NOMO-1 treated with dmso at 0.1 percent for 144 hours (cell line): ENCODE results near the gene RIPOR2.
A peak's percentile ranks its signal among the peaks of the same experiment; 100 is the strongest.
"Not testable (repeated sequence)": the region's sequence is repeated elsewhere in the genome, so short reads cannot be mapped to it uniquely, and the experiment has no call there.

ENCODE experiments used
- DNase-seq: peaks from one replicate; lab custom pipeline; 2025; ENCODE audit not compliant: unreplicated experiment; lab: John Stamatoyannopoulos, UW

RIPOR2 gene

DNA sequence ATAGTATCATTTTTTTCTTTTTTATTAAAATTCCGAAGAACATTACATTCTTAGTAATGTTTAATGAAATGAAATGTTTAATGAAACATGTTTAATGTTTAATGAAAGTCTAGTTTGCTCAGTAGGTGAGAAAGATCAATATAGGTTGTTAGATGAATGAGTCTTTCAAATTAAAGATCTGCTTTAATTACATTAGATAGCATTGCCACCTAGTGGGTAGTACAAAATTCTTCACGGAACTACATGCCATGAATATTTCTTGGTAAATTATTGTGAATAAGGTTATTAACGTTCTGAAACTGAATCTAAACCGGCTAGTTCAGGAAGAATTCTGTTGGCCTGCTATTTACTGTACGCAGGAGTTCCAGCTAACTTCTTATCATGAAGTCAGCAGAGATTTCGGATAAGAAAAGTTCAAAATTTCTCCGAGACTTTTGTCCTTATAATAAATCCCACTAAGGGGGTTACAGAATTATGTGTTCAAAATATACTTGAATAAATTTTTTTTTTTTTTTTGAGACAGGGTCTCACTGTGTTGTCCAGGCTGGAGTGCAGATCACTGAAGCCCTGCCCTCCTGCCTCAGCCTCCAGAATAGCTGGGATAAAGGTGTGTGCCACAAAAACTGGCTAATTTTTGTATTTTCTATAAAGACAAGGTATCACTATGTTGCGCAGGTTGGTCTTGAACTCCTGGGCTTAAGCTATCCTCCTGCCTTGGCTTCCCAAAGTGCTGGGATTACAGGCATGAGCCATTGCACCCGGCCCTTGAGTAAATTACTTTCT lies 168.9 kb downstream of the RIPOR2 start:
- peak; percentile 44 for DNase-seq

DNA sequence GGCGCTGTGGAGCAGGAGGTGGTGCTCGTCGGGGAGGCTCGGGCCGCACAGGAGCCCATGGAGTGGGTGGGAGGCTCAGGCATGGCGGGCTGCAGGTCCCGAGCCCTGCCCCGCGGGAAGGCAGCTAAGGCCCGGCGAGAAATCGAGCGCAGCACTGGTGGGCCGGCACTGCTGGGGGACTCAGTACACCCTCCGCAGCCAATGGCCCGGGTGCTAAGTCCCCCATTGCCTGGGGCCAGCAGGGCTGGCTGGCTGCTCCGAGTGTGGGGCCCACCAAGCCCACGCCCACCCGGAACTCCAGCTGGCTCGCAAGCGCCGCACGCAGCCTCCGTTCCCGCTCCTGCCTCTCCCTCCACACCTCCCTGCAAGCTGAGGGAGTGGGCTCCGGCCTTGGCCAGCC lies 169.8 kb downstream of the RIPOR2 start:
- not testable (repeated sequence) for DNase-seq

DNA sequence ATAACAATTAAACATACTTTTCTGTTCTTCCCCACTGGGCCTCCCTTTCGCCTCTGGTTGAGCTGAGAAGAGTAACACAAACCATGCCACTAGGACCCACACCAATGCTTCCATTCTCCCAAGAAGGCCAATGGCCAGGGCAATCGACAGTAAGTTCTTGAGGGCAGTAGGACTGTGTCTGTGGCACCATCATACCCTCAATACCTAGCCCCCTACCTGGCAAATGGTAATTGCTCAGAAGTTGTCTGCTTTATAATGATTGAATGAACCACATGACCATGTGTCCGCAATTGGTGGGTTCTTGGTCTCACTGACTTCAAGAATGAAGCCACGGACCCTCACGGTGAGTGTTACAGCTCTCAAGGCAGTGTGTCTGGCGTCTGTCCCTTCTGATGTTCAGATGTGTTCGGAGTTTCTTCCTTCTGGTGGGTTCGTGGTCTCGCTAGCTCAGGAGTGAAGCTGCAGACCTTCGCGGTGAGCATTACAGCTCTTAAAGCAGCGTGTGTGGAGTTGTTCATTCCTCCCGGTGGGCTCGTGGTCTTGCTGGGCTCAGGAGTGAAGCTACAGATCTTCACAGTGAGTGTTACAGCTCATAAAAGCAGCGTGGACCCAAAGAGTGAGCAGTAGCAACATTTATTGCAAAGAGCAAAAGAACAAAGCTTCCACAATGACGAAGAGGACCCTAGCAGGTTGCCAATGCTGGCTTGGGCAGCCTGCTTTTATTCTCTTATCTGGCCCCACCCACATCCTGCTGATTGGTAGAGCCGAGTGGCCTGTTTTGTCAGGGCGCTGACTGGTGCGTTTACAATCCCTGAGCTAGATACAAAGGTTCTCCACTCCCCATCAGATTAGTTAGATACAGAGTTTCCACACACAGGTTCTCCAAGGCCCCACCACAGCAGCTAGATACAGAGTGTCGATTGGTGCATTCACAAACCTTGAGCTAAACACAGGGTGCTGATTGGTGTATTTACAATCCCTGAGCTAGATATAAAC lies 170.6 kb downstream of the RIPOR2 start:
- DNase-seq: not testable (repeated sequence)

DNA sequence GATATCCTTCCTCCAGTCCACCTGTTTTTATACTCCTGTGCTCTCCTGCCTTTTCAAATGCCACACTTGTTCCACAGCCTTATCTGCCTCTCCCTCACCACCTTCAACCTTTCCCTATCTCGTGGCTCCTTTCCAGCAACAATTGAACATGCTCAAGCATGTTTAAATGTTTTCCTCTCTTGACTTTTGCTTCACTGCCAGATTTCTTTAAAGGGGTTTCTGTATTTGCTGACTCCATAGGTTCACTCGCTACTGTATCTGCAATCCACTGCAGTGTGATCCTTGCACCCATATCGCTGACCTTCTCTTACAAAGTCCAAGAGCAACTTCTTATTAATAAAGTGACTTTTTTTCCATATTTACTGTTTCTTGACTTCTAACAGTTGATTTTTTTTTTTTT lies 172.2 kb downstream of the RIPOR2 start:
- no peak for DNase-seq

DNA sequence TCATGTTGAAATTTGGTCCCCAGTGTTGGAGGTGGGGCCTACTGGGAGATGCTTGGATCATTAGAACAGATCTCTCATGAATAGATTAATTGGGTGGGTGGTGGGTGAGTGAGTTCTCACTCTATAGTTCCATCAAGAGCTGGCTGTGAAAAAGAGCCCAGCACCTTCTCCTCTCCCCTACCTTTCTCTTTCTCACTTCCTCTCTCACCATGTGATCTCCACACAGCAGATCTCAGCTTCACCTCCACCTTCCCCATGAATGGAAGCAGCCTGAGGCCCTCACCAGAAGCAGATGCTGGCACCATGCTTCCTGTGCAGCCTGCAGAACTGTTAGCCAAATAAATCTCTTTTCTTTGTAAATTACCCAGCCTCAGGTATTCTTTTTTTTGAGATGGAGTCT lies 173.9 kb downstream of the RIPOR2 start:
- DNase-seq: no peak

DNA sequence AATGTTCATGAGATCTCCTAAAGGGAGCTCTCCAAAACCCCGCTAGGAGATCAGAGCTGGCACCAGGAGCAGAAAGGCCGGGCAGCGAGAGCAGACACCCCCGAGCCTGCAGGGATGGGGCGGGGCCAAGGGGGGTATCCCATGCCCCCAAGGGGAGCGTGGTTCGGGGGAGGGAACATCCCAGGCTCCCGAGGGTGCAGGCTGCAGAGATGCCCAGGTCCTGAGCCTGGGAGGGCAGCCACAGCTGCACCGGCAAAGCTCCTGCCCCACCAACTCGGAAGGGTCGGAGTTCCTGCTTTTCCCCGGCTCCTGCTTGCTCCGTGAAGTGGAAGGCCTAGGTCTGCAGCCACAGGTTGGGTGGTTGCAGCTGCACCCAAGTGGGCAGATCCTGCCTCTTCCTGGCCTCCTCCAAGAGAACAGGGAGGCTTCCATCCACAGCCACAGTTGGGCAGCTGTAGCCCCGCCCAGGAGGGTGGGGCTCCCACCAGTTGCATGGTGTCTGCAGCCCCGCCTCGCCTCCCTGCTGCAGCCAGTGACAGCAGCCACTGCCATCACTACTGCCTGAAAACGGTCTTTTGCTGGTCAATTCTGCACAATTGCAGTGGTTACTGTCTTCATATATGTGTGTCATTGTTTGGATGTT lies 174.4 kb downstream of the RIPOR2 start:
- DNase-seq: no peak

DNA sequence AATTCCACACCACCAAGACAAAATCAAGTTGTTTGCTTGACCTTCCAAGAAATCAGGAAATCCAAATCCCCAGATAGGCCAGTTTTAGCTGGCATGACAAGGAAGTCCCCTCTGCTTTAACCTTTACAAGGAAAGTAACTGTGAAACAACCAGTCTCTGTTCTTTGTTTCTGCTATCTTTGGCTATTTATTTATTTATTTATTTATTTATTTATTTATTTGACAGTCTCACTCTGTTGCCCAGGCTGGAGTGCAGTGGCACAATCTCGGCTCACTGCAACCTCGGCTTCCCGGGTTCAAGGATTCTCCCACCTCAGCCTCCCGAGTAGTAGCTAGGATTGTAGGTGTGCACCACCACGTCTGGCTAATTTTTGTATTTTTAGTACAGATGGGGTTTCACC lies 175.6 kb downstream of the RIPOR2 start:
- no peak for DNase-seq

DNA sequence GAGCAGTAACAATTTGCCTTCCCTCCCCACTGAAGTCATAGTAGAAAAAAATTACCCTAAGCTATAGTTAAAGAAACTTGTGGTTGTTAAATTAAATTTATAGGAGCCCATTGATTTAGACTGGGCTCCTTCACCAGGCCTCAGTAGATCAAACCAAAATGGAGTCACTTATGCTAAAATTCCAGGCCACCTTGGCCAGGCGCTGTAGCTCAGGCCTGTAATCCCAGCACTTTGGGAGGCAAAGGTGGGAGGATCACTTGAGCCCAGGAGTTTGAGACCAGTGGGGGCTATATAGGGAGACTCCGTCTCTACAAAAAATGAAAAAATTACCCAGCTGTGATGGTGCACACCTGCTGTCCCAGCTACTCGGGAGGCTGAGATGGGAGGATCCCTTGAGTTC lies 176.0 kb downstream of the RIPOR2 start:
- DNase-seq: no peak

DNA sequence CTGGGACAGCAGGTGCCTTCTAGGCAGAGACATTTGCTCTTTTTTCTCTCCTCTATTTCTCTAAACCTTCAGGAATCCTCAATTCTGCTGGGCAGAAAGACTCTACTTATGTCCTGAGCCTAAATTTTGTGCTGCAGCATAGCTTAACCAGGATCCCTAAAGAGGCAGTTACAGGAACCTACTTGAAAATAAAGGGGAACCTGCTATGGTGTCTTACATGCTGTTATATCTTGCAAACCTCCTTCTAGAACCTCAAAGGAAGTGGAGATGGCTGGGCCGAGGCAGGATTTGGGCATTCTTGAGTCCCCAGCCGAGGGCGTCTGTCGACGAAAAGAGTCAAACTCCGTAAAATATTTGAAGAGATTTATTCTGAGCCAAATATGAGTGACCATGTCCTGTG lies 178.1 kb downstream of the RIPOR2 start:
- no peak for DNase-seq

DNA sequence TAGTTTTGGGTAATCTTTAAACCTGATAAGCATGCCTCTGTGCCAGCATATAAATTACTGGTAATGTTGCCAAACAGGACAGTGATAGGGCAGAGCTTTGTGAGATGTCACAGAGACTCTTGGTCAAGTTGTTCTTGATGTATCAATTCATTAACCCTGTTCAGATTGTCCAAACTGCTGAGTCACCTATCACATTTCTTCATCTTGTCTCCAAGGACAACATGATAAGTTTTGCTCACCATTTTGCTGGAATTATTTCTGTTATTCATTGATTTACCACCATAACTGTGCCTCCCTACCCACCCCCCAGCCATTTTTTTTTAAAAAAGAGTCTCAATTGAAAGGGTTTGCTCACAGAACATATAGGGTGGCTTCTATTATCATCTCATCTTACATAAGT lies 180.5 kb downstream of the RIPOR2 start:
- no peak for DNase-seq

DNA sequence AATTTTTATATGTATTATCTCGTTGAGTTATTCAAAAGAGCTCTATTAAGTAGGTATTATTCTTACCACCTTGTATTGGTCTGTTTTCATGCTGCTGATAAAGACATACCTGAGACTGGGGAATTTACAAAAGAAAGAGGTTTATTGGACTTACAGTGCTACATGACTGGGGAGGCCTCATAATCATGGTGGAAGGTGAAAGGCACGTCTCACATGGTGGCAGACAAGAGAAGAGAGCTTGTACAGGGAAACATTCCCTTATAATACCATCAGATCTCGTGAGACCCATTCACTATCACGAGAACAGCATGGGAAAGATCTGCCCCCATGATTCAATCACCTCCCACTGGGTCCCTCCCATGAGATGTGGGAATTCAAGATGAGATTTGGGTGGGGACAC lies 181.4 kb downstream of the RIPOR2 start:
- not testable (repeated sequence) for DNase-seq
